Left lung (tissue), 10 donors: Measurements from ENCODE around the gene WDR26. TPM values are rescaled to one million over a fixed set of nuclear protein-coding genes. Genes with fewer than 3 reads are reported as not detected.

ENCODE experiments used
- ATAC-seq: fragments of 200-7000 bp; cut with Tn5 transposase; one replicate; pipeline ENCODE4 v1.9.1; 2020; ENCODE audit warnings: moderate library complexity
- DNase-seq, 4 donors: peaks; one replicate each; pipeline ENCODE4 v3.0.0-alpha.2; 2013 to 2020
- H3K27ac ChIP-seq, 2 donors: fragments of 200-600 bp; sonication (generic) in 1 of 2; one replicate each; pipeline versions ENCODE4 v1.5.0 to v1.8.0; 2020 to 2021
- H3K27me3 ChIP-seq, 2 donors: fragments of 200-600 bp; sonication (generic) in 1 of 2; one replicate each; pipeline versions ENCODE4 v1.5.0 to v1.8.0; 2020 to 2021
- H3K36me3 ChIP-seq, 2 donors: fragments of 200-600 bp; sonication (generic) in 1 of 2; one replicate each; pipeline versions ENCODE4 v1.5.0 to v1.8.0; 2020 to 2021
- H3K4me1 ChIP-seq, 2 donors: fragments of 200-600 bp; one replicate each; pipeline ENCODE4 v1.8.0; 2021
- H3K4me3 ChIP-seq, 2 donors: fragments of 200-600 bp; sonication (generic) in 1 of 2; one replicate each; pipeline versions ENCODE4 v1.5.0 to v1.8.0; 2020 to 2021; ENCODE audit warnings: mild to moderate bottlenecking in 1 of 2
- H3K9me3 ChIP-seq, 2 donors: fragments of 200-600 bp; sonication (generic) in 1 of 2; one replicate each; pipeline versions ENCODE4 v1.5.0 to v1.8.0; 2020 to 2021
- CTCF ChIP-seq, 2 donors: fragments of 200-600 bp; sonication (generic) in 1 of 2; IDR thresholded peaks; one replicate each; pipeline versions ENCODE4 v1.5.0 to v1.8.0; 2021; ENCODE audit warnings: antibody characterized with exemption in 2 of 2
- intact Hi-C, 2 donors: fragments of 100-400 bp; cut with DNase I; formaldehyde crosslinking; loops; one replicate each; pipeline versions ENCODE4 v1.11.2 to v1.14.2; 2022
- polyA plus RNA-seq, 6 donors: library from polyadenylated mRNA; unstranded; fragments of 120-200 nt; gene quantifications; one replicate each; pipeline ENCODE4 v1.2.1, GENCODE V29; 2013; ENCODE audit not compliant: insufficient read length in 6 of 6
- total RNA-seq, 2 donors: library from RNA; stranded (reverse); fragmentation: NEBNext Ultra II Directional; extraction: Animal tissue kit (Norgen Biotek cat#: 25700); gene quantifications; one replicate each; pipeline ENCODE4 v1.2.1, GENCODE V29; 2021
- donor health status: DM: no; HTN: yes; CAD: no.
- donor health status: DM: no; HTN: no; CAD: no.

The WDR26 gene
- total and polyA plus RNA-seq, 8 donors = 84.5 to 108 (median 97.5) TPM

DNA sequence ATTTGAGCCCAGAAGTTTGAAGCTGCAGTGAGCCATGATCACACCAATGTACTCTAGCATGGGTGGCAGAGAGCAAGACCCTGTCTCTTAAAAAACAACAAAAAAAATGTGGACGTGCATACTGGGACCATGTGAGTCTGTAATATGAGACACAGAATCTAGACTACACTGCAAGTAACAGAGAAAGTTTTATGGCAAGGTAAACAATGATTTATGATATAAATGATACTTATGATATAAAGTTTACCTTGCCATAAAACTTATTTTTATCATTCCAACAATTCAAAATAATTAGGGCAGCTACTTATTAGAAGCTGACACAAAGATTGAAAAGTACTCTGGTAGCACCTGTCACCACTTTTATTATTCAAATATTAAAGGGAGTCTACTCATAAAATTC lies 34.7 kb downstream of the WDR26 start:
- H3K36me3 ChIP-seq = peaks cover 0 to 99% of the 10 kb centered on the region in 2 donors
- intact Hi-C loops = no loop called here

GRCh38 chr1:224393294-224393693 lies 41.3 kb downstream of the WDR26 start:
- peaks cover 0 to 5% of the 10 kb centered on the region in 2 donors for H3K4me1 ChIP-seq
- DNase-seq (no peak), ATAC-seq (no peak)
- no peak for TF ChIP-seq CTCF (IDR thresholded peaks at IDR 0.05)
- H3K4me3 ChIP-seq = no peak overlapping the region
- H3K9me3 ChIP-seq = no peaks in the 10 kb centered on the region
- H3K27me3 ChIP-seq = no peaks in the 10 kb centered on the region
- peaks cover 0 to 100% of the 10 kb centered on the region in 2 donors for H3K36me3 ChIP-seq
- H3K27ac ChIP-seq = no peak overlapping the region
- intact Hi-C loops = no loop called here

More for the DNA sequence above, 34.7 kb downstream of the WDR26 start:
- H3K4me3 ChIP-seq = no peak overlapping the region
- ATAC-seq (no peak), DNase-seq (no peak)
- no peak for TF ChIP-seq CTCF (IDR thresholded peaks at IDR 0.05)
- H3K9me3 ChIP-seq = no peaks in the 10 kb centered on the region
- H3K4me1 ChIP-seq = no peaks in the 10 kb centered on the region
- H3K27me3 ChIP-seq = no peaks in the 10 kb centered on the region
- H3K27ac ChIP-seq = no peak overlapping the region

- H3K36me3 ChIP-seq = peaks cover 0 to 100% of the 10 kb centered on the region in 2 donors
- no peaks in the 10 kb centered on the region for H3K27me3 ChIP-seq
- TF ChIP-seq CTCF (IDR thresholded peaks at IDR 0.05) = no peak
- H3K27ac ChIP-seq = no peak overlapping the region
- ATAC-seq (no peak), DNase-seq (no peak)
- intact Hi-C loops = no loop called here
- no peak overlapping the region for H3K4me3 ChIP-seq
- H3K9me3 ChIP-seq = no peaks in the 10 kb centered on the region
- peaks cover 0 to 5% of the 10 kb centered on the region in 2 donors for H3K4me1 ChIP-seq
Observed at GRCh38 chr1:224392411-224393249, 42.0 kb downstream of the WDR26 start.

GRCh38 chr1:224390517-224390916 lies 44.1 kb downstream of the WDR26 start:
- no peak for ATAC-seq
- Histone ChIP-seq H3K36me3 (peaks cover 0 to 87% of the 10 kb centered on the region in 2 donors), H3K27me3 (no peaks in the 10 kb centered on the region), H3K9me3 (no peaks in the 10 kb centered on the region), H3K4me3 (no peak overlapping the region), H3K4me1 (peaks cover 0 to 15% of the 10 kb centered on the region in 2 donors), H3K27ac (no peak overlapping the region)
- intact Hi-C loops = no loop called here
- DNase-seq = no peak
- TF ChIP-seq CTCF (IDR thresholded peaks at IDR 0.05) = no peak

DNA sequence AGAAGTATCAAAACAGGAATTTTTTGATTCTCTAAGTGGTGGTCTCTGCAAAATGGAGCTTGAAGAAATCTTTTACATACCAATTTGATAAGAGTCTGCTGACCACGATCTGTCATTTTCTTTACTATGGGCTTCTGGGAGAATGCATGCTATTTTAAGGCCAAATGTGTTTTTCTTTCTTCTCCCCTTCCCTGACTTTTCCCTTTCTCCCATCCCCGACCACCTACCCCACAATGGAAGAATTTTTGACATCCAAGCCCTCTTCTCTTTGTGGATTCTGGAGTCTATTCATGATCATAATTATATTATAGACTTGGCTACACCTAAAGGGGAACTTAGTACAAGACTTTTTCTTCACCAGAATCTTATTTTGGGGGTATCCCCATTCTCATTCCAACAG lies 46.7 kb downstream of the WDR26 start:
- no peak for ATAC-seq
- no peaks in the 10 kb centered on the region for H3K27me3 ChIP-seq
- peaks cover 0 to 32% of the 10 kb centered on the region in 2 donors for H3K4me1 ChIP-seq
- no peak for DNase-seq
- TF ChIP-seq CTCF (IDR thresholded peaks at IDR 0.05) = no peak
- no peak overlapping the region for H3K27ac ChIP-seq
- H3K36me3 ChIP-seq = peaks cover 0 to 69% of the 10 kb centered on the region in 2 donors
- no peak overlapping the region for H3K4me3 ChIP-seq
- H3K9me3 ChIP-seq = no peaks in the 10 kb centered on the region
- intact Hi-C loops = no loop called here
